Right lobe of liver (tissue), 4 donors: ENCODE results near the gene MARCHF7.

Source experiments
- CTCF ChIP-seq, 4 donors: fragments of 200-600 bp in 3 of 4; fragments of 450-650 bp in 1 of 4; IDR thresholded peaks; one replicate each; pipeline versions ENCODE4 v1.5.1 to v1.8.0; 2016 to 2022; ENCODE audit warnings: antibody characterized with exemption in 4 of 4, mild to moderate bottlenecking in 2 of 4
- POLR2A ChIP-seq: fragments of 450-650 bp; IDR thresholded peaks from one replicate; pipeline ENCODE4 v1.6.1; 2017; ENCODE audit warnings: antibody characterized with exemption, mild to moderate bottlenecking
- donor health status: DM: no; HTN: no; CAD: no.
- donor health status: DM: no; HTN: no; CAD: no.
- donor health status: DM: no; HTN: yes; CAD: no.

GRCh38 chr2:159712143-159712928, at the start of gene MARCHF7:
- TF ChIP-seq CTCF (IDR thresholded peaks at IDR 0.05): peak; percentile 51 to 80 (median 69)
- peak; percentile 97 for TF ChIP-seq POLR2A
